ENCODE results near the gene EXOC3L1.

EXOC3L1 gene

GRCh38 chr16:67163164-67163998 lies 26.6 kb downstream of the EXOC3L1 start:
- DNase-seq, result peak; percentile 49

GRCh38 chr16:67162506-67163163 lies 27.3 kb downstream of the EXOC3L1 start:
- no peak for DNase-seq

- DNase-seq, result no peak
Measured at GRCh38 chr16:67161595-67162058, 28.3 kb downstream of the EXOC3L1 start.

GRCh38 chr16:67158637-67159600 lies 31.0 kb downstream of the EXOC3L1 start:
- DNase-seq, result peak; percentile 86

GRCh38 chr16:67157892-67158635 lies 31.9 kb downstream of the EXOC3L1 start:
- DNase-seq, result no peak

- no peak for DNase-seq
Measured at GRCh38 chr16:67157106-67157748, 32.7 kb downstream of the EXOC3L1 start.

- DNase-seq, result no peak
Measured at GRCh38 chr16:67156143-67156844, 33.6 kb downstream of the EXOC3L1 start.

GRCh38 chr16:67155295-67156142 lies 34.4 kb downstream of the EXOC3L1 start:
- peak; percentile 76 for DNase-seq

GRCh38 chr16:67154578-67155294 lies 35.2 kb downstream of the EXOC3L1 start:
- no peak for DNase-seq

GRCh38 chr16:67151431-67152097 lies 38.4 kb downstream of the EXOC3L1 start:
- DNase-seq, result no peak

- DNase-seq, result peak; percentile 35
Measured at GRCh38 chr16:67150833-67151396, 39.0 kb downstream of the EXOC3L1 start, which contains the start of gene B3GNT9. Gene B3GNT9, minus strand, starts transcription at chr16:67150998. Its CDS starts 513 bp downstream, at chr16:67150485.

- peak; percentile 50 for DNase-seq
Measured at GRCh38 chr16:67150047-67150832, 39.7 kb downstream of the EXOC3L1 start.

GRCh38 chr16:67149276-67150046 lies 40.5 kb downstream of the EXOC3L1 start:
- no peak for DNase-seq

- DNase-seq, result no peak
Measured at GRCh38 chr16:67148656-67149275, 41.2 kb downstream of the EXOC3L1 start.

- DNase-seq, result no peak
Measured at GRCh38 chr16:67148221-67148620, 41.7 kb downstream of the EXOC3L1 start.
